Measurements from ENCODE around the gene NFATC2.

DNA sequence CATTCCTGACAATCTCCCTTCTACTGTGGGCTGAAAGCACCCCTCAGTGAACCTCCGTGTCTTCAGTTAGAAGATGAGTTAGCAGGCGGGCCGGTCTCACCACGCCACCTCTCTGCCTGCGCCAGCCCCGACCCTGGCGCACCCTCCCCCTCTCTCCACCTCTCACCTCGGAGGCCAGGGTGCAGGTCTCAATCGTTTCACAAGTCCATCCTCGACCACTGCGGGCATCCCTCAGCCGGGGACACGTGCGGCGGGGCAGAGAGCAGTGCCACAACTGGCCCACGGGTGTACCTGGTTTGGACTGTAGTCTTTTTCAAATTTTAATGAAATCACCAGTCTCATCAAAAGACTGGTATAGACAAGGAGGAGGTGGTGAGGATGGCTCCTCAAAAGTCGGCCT lies 34.4 kb downstream of the NFATC2 start:
- TF ChIP-seq CTCF (IDR thresholded peaks at IDR 0.05; ENCODE audit: insufficient read depth, low read length, poor library complexity, severe bottlenecking) (no peak), EZH2phosphoT487 (conservative IDR thresholded peaks at IDR 0.05; ENCODE audit: low read length) (no peak)

Measured in SU-DHL-6 (cell line).